Dermis blood vessel endothelial cell (primary cell): ENCODE data around the gene CDIP1. TPM values are rescaled to one million over a fixed set of nuclear protein-coding genes. Genes with fewer than 3 reads are reported as not detected.

Source experiments
- DNase-seq: peaks from one replicate; pipeline ENCODE4 v3.0.0; 2010
- total RNA-seq: library from RNA; depleted of rRNA; stranded (reverse); fragments of >200 nt; gene quantifications from 2 replicates; pipeline ENCODE4 v1.2.3, GENCODE V29; 2014

The CDIP1 gene
- total RNA-seq, 1 donor from 2014 or later: 12.9 TPM

DNA sequence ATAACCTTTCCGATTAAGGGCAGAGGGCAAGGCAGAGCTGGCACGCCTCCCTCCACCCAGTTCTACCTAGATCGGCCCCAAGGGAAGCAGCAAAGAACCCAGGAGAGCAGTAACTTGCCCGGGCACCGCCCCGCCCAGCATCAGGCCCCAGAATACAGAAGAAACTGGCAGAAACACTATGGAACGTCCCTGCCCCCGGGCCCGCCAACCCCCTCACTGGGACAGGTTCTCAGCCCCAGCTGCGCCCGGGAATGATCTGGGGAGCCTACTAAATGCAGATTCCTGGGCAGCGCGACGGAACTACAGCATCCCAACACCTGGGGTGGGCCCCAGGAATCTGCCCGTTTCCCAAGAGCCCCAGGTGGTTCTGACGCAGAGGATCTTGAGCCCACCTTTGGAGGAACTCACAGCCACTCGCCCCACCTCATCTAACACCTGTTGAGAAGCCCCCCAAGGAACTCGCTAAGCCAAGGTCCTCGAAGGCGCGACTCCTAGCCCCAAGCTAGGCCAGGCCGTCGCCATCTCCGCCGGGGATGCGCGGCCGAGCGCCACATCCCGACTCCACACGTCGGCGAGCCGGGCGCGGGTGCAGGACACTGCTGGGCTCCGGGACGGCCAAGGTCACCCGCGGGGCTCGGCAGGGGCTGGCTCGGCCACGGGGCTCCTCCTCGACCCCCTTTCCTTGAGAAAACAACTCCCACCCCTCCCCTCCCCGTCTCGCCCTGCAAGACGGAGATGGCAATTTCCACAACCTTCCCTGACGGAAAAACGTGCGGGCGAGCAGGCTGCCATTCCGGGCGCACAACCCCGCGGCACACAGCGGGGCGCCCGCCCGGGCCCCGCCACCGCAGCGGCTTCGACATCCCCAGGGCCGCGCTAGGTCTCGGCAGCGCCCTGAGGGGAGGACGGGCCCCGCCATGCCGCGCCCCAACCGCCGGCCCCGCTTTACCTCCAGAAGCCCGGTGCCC, 913 bp downstream of the CDIP1 start:
- peak; percentile 33 for DNase-seq

DNA sequence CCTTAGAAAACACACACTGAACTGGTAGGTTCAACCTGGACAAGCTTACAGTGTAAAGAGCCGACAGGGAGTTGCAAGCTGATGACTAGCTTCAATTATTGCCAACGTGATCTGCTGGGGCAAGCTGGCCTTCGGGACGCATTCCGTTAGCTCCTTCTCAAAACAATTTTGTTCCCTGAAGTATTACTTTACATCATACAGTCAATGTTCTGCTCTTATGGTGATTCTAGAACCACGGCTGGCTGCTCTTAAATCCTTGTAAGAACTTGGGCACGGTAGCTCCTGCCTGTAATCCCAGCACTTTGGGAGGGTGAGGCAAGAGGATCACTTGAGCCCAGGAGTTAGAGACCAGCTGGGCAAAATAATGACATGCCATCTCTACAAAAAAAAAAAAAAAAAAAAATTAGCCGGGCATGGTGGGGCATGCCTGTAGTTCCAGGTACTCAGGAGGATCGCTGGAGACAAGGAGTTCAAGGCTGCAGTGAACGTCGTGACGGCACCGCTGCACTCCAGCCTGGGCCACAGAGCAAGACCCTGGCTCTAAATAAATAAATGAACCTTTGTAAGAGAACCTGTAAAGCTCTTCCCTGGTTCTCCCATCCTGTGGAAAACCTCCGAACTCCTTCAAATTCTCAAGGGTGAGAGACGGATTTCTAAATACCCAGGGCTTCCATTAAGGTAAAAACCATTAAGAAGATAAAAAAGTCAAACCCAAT, 2.0 kb downstream of the CDIP1 start:
- no peak for DNase-seq

DNA sequence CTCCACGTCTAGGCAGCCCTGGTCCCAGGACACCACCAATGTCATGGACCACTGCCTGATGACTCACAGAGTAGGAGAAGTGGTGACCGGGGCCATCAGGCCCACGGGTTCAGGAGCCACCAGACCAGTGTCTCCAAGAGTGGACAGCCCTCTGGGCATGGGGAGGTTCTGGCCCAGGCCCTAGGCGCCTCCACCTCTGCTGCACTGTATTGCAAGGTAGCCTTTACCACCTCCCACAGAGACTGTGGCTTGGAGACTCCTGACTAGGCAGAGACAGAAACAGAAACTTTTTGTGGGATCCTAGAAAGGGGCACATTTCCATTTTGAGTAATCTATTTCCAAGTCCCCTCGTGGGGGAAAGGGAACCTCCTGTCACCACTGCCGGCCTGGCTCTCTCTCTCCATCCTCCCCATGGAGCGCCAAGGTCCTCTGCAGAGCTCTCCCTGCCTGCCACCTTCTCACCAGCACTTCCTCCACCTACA, 2.9 kb downstream of the CDIP1 start:
- no peak for DNase-seq

DNA sequence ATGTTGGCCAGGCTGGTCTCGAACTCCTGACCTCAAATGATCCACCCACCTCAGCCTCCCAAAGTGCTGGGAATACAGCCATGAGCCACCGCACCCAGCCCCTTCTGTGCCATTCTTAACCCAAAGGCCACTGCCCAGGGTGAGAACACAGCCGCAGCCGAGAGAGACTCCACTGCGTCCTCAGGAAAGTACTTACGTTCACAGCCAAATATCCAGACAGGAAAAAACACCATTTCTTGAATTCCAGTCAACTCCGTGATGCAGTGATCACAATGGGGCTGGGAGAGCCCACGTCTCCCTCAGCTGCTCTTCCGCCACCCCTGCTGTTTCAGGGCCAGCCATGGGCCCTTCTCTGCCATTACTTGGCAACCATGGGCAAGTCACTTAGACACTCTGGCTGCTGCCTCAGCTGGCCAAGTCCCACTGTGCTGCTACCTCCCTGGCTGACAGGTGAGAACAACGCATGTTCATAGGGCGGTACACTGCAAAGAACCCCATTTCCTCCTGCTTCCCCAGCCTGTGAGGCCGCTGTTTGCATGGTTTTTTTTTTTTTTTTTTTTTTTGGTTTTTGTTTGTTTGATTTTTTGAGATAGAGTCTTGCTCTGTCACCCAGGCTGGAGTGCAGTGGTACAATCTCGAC, 4.3 kb downstream of the CDIP1 start:
- peak; percentile 87 for DNase-seq

DNA sequence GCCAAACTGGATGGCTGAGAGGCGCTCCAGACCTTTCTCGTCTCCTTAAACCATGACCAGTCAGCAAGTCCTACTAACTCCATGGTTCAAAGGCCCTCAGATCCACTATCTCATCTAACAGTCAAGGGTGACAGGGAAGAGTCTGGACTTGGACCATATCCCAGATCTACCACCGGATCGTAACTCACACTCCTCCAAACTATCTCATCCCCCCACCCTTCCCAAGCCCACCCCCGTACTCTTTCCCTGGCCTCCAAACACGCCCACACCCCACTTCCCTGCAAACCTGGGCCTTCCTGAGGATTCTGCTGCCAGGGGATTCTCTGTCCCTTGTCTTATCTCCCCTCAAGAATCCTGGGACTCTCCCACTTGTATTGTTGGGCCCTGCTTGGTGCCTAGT, 5.1 kb downstream of the CDIP1 start:
- no peak for DNase-seq

DNA sequence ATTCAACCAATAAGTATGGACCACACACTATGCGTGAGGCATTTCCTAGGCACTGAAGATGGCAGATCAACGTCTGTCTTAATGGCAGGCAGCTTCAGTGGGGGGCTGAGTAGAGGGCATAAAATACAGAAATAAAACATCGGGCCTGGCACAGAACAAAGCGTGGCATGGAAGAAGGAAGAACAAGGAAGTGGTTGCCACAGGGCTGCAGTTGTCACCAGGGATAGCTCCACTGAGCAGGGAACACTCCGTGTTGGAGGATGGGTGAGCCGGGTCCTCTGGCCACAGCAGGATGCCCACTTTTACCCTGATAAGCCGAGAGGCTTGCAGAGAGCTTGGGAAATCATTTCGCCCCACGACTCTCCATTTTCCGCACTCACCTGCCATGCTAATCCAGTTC, 6.3 kb downstream of the CDIP1 start:
- DNase-seq: no peak

DNA sequence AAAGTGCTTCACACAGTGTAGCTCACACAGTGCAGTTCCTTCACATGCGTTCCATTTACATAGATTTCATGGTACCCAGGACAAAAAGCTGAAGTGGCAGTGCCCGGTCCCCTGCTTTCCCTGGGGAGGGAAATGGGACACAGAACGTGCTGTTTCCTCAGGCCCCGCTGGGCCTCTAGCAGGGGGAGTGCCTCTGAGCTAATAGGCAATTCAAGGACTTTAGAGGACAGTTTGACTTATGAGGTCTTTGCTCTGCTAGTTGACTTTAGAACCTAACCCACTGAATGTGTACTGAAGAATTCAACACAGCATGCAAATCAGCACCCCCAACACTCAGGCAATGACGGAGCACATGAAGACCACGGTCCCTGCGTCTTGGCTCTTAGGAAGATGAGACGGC, 6.8 kb downstream of the CDIP1 start:
- DNase-seq: no peak

DNA sequence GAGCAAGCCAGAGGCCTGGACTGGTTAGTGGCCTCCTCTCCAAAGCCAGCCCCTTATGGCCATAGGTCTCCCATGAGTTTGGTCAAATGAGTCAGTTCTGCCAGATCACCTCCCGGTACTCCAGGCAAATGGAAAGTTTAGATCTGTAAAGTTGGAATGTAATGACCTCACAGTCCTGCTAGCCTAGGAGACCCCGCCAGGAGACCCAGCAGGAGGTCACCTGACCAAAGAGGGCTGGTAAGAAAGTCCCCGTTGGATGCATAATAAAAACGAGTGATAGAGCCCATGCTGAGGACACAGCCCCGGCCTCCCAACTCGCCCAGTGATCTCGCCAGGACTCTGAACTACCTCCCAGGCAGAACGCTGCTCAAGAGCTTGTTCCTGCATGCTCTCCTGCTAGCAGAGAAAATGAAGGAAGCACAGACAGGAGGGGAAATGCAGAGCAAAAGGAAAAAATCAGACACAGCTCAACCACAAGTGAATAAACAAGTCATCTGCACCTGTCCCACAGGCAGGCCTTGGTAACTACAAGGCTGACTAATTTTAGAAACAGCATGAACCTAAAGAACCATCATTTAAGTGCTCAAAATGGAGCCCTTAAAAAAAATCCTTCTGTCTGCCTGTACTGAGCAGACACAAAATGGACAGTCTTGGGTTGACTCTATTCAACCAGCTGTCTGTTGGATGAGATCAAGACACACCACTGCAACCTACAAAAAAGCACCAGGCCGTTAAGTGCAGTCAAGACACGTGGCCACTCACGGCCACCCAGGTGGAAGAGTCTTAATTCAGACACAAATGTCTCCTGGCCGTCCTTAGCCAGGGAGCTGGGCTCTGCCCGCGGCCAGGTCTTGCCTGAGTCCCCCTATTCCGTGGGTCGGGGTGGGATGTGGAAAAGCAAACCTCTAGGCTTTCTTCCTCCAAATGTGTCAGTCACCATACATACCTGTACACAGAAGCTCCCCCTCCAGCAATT, 9.2 kb downstream of the CDIP1 start:
- DNase-seq: peak; percentile 45

DNA sequence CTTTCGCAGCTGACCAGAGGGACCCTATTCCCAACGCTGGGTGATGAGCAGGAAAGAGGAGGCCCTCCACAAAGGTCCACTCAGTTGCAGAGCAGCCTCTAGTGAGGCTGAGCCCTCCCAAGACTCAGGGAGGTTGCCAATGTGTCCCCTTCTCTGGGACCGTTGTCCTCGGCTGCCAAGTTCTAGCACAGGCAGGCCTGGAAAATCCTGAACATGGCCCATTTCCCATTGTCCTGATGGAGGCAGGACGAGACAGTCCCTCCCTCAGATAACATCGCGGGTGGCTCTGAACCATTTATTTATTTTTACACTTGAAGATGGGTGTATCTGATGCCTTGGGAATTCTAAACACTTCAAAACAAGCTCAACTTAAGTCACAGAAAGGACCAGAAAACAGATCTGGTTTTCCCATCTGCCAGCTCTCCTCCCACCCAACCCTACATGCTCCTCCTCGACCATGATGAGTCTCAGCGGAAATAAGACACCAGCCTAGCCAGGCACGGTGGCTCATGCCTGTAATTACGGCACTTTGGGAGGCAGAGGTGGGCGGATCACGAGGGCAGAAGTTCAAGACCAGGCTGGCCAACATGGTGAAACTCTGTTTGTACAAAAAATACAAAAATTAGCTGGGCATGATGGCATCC, 12.8 kb downstream of the CDIP1 start:
- DNase-seq: no peak

DNA sequence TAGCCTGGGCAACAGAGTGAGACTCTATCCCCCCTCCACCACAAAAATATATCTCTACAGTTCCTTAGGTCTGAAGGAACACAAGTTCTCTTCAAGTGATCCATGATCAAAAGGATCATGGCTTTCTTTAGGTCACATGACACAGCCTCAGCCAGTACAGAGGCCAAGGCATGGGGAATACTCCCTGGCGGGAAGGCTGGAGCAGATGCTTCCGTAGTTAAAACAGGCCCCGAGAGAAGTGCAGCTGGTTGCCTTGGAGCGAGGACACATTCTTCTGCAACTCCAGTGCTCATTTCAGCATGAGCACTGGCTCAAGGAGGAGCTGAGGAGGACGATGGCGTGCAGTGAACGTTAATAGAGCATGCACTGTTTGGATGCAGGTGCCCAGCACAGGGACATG, 13.5 kb downstream of the CDIP1 start:
- no peak for DNase-seq

DNA sequence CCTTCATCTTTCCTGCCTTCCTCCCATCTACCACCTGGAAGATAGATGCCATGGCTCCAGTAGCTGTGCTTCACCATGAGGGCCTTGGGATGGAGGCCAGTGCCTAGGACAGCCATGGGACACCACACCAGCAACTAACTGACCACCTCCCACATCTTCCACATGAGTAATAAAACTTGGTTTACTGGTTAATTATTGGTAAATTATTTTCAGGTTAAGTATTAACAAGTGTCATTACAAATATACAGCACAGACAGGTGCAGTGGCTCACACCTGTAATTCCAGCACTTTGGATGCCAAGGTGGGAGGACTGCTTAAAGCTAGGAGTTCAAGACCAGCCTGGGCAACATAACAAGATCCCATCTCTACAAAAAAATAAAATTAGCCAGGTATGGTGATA, 14.0 kb downstream of the CDIP1 start:
- DNase-seq: no peak

DNA sequence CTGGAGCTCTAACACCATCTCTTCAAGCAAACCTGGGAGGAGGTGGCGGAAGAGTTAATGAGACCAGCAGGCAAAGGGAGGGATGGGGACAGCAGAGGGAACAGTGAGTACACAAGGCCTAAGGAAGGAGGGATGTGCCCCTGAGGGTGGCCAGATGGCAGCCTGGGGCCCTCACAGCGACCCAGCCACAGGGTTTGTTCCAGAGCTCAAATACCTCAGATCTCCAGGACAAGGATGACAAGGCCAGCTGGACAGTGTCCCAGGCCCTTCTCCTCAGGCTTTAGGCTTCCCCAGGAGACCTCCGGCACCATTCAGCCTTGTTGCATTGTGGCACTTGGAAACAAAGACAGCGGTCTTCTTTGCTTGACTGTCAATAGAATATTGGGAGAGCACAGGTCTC, 14.9 kb downstream of the CDIP1 start:
- DNase-seq: no peak

DNA sequence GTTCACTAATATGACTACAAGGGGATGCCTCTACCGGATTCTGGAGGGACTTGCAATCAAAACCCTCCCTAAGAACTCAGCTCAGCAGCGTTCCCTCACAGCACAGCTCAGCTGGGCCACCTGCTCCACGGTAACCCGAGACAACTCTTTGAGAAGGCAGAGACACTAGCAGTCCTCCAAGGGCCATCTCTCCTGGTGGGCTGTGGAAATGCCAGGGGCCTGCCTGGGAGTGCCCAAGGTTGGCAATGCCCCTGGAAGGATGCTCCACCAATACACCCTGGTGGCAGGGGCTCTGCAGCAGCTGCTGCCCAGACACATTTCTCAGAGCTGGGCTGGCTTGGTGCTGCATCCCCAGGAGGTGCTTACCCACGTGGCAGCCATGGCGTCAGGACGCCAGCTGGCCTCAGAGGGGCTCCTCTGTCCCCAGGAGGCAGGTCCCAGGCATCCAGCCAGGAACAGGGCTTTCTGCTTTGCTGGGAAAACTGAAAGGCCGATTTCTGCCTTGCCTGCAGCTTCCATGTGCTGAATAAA, 16.5 kb downstream of the CDIP1 start:
- no peak for DNase-seq

DNA sequence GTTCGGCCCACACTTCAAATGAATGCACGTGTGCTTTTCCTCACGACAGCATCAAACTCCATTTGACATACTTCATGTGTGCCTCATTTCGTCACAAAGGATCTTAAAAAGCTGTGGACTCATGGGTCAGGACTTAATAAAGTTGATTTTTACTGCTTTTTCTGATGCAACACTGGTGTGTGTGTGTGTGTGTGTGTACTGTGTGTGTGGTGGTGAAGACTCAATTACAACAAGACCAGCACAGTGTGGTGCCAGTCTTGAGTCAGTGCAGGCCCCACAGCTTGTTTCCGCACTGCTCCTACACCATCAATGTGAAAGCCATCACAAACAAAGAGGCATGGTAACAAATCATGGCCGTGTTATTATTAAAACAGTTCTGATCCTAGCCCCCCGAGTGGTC, 17.7 kb downstream of the CDIP1 start:
- DNase-seq: no peak

DNA sequence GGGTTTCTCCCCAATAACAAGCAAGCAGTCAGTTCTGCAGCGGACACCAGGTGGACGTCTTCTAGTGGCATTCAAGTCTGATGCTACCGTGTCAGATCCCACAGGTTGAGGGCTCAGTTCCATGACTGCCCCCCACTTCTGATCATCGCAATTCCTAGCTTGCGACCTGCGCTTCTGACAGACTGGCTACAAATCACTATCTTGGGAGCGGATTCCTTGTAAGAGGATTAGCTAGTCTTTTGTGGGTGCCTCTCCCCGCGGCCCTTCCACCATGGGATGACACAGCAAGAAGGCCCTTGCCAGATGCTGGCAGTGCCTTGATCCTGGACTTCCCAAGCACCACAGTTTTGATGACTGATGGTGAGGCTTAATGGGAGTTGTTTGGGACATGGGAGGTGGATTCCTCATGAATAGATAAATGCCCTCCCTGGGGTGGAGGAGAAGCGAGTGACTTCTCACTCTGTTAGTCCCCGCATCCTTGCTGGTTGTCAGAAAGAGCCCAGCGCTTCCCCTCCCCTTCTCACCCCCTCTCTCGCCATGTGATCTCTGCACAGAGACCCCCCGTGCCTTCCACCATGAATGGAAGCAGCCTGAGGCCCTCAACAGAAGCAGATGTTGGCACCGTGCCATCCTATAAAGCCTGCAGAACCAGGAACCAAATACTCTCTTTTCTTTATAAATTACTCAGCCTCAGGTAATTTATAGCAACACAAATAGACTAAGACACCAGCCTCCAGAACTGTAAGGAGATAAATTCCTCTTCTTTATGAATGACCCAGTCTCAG, 19.1 kb downstream of the CDIP1 start:
- DNase-seq: no peak

DNA sequence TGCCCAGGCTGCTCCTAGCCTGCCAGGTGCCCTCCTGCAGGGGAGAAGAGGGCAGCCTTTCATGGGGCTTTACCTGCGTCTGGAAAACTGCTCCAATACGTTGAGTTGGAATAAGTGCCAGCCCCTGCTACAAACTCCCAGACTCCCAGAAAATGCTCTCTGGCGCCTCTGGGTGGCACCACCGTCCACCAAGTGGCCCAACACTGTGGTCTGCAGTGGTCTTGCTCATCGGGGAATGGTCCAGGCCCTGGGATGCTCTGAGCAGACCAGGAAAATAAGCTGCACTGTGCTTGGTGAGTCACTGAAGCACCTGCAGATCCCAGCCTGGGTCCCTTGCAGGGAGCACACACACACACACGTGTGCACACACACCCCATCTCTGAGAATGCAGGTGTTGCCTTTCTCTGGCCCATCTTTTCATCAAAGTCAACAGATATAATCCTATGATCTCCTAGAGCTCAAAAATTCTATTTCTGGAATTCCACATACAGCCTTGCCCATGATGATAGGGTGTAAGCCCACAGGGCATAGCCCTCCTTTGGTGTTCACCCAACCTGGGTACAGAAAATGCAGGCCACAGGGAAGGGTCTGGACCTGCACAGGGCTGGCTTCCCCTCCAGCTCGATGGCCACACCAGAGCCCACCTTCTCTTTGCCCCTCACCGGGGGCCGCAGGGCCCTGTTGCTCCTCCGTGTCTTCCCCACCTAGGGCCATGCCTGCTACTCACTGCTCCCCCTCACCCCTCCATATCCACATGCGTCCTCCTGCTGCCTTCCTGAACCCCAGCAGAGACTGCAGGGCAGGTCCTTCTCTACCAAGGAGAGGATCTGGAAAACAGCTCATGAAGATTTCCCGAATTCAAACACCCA, 20.5 kb downstream of the CDIP1 start:
- DNase-seq: peak; percentile 70

DNA sequence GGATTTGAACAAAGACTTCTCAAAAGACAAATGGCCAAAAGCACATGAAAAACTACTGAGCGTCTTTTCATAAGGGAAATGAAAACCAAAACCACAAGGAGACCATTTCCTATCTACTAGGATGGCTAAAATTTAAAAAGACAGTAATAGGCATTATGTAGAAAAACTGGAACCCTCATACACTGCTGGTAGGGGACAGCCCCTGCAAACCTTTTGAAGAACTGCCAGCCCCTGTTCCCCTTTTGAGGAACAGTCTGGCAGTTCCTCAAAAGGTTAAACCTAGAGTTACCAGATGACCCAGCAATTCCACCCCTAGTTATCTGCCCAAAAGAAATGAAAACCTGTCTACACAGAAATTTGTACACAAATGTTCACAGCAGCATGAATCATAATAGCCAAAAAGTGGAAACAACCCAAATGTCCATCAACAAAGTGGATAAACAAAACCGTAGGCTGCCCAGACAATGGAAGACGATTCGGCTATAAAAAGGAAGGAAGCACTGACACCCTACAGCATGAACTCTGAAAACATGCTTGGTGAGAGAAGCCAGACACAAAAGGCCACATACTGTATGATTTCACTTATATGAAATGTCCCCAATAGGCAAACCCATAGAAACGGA, 22.9 kb downstream of the CDIP1 start:
- peak; percentile 83 for DNase-seq

DNA sequence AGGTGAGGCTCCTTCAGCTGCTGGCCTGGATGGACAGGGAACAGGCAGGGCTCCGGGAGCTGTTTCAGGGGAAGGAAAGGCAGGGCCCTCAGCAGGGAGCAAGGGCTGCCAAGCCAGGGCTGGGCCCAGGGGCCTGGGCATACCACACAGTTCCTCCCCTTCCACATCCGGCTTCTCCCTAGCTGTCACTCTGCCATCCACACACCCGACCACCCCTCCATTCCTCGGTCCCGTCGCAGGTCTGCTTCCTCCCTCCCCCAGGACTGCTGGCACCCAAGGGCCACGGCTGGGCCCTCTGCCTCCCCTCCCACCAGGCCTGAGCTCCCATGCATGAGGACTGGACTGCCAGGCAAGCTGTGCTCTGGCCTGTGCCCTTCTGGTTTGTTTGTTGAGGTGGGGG, 24.0 kb downstream of the CDIP1 start:
- no peak for DNase-seq

DNA sequence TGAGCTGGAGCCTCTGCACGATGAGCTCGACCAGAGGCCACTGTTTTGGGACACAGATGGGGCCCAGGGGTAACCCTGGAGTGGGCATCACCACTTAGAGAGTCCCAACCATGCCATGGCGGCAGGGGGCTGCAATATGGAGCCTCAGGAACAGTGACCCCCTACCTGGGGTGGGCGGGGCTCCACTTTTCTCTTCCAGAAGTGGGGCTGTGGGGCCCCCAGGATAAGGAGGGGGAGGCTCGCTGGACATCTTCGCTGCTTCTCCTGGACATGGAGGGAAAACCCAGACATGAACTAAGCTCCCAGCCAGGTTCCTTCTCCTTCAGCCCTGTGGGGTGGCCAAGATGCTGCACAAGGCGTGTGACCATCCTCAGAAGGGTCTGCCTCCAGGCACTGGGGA, 24.7 kb downstream of the CDIP1 start:
- no peak for DNase-seq
